Spinal cord (tissue), 10 donors: ENCODE data around the gene MOV10L1. TPM values are rescaled to one million over a fixed set of nuclear protein-coding genes. Genes with fewer than 3 reads are reported as not detected.
"Not testable (repeated sequence)": the region's sequence is repeated elsewhere in the genome, so short reads cannot be mapped to it uniquely, and the experiment has no call there.

ENCODE experiments used
- DNase-seq, 6 donors: peaks; one replicate each; pipeline versions ENCODE4 v3.0.0 to v3.0.0-alpha.2; 2013 to 2015; ENCODE audit warnings: low spot score in 6 of 6, low read depth in 4 of 6
- H3K27ac ChIP-seq: one replicate; pipeline ENCODE4 v1.5.1; 2013; ENCODE audit warnings: low read depth, low read length, control low read depth
- H3K27me3 ChIP-seq: one replicate; pipeline ENCODE4 v1.6.1; 2013; ENCODE audit warnings: low read length; ENCODE audit not compliant: control insufficient read depth, insufficient read depth
- H3K36me3 ChIP-seq: one replicate; pipeline ENCODE4 v1.6.1; 2013; ENCODE audit warnings: low read length; ENCODE audit not compliant: control insufficient read depth, insufficient read depth
- H3K4me1 ChIP-seq: one replicate; pipeline ENCODE4 v1.6.1; 2013; ENCODE audit warnings: low read length; ENCODE audit not compliant: control insufficient read depth, insufficient read depth
- H3K4me3 ChIP-seq: one replicate; pipeline ENCODE4 v1.5.1; 2013; ENCODE audit warnings: low read depth, low read length, control low read depth
- H3K9me3 ChIP-seq: one replicate; pipeline ENCODE4 v1.6.1; 2013; ENCODE audit warnings: low read length; ENCODE audit not compliant: control insufficient read depth, insufficient read depth
- WGBS: methylation state at CpG from one replicate; pipeline ENCODE4 v1.1.5; 2013; ENCODE audit warnings: missing lambda C conversion rate; ENCODE audit not compliant: insufficient coverage; 5-methylcytosine and 5-hydroxymethylcytosine counted together
- polyA plus RNA-seq, 2 donors: library from polyadenylated mRNA; unstranded; fragments of 120-200 nt; gene quantifications; one replicate each; pipeline ENCODE4 v1.2.1, GENCODE V29; 2013; ENCODE audit not compliant: insufficient read length in 2 of 2
- total RNA-seq, 2 donors: library from RNA; depleted of rRNA in 1 of 2; stranded (reverse); fragments of 120-200 nt in 1 of 2; fragments of >200 nt in 1 of 2; gene quantifications; one replicate each; pipeline versions ENCODE4 v1.2.3 to v1.2.4, GENCODE V29; 2013 to 2014
- donor health status: healthy.

The MOV10L1 gene
- total and polyA plus RNA-seq, 4 donors = 1.9 to 4.9 (median 3.5) TPM

- no peaks in the 10 kb centered on the region for H3K9me3 ChIP-seq
- peaks cover 45% of the 10 kb centered on the region for H3K4me1 ChIP-seq
- peaks cover 28% of the 10 kb centered on the region for H3K36me3 ChIP-seq
- WGBS = 36% methylated on average over 14 of the region's 16 CpGs
- no peaks in the 10 kb centered on the region for H3K27me3 ChIP-seq
- peak in 1 of 6 donors; percentile 18 for DNase-seq
- H3K27ac ChIP-seq = no peak overlapping the region
- H3K4me3 ChIP-seq = no peak overlapping the region
Measured at GRCh38 chr22:50084614-50085021, 5.2 kb upstream of the MOV10L1 start.

- Histone ChIP-seq H3K27ac (no peak within 1 kb of the TSS), H3K9me3 (no peaks in the 10 kb centered on the region), H3K4me3 (no peak within 1 kb of the TSS), H3K36me3 (peaks cover 24% of the 10 kb centered on the region), H3K4me1 (peaks cover 44% of the 10 kb centered on the region), H3K27me3 (no peaks in the 10 kb centered on the region)
- 13% methylated on average over 27 of the region's 29 CpGs for WGBS
- DNase-seq = peak; percentile 47 to 88 (median 64)
Measured at GRCh38 chr22:50085211-50085972, 4.4 kb upstream of the MOV10L1 start, which contains the start of gene MLC1. Gene MLC1, minus strand, starts transcription at chr22:50085426. Its CDS starts 524 bp downstream, at chr22:50084902.

GRCh38 chr22:50086526-50086925 is 3.3 kb upstream of the MOV10L1 start:
- H3K27me3 ChIP-seq = no peaks in the 10 kb centered on the region
- no peak overlapping the region for H3K27ac ChIP-seq
- H3K4me3 ChIP-seq = no peak overlapping the region
- DNase-seq = no peak
- peaks cover 40% of the 10 kb centered on the region for H3K4me1 ChIP-seq
- no peaks in the 10 kb centered on the region for H3K9me3 ChIP-seq
- peaks cover 23% of the 10 kb centered on the region for H3K36me3 ChIP-seq
- WGBS = no CpG with 5 or more reads among the region's 5 CpGs

GRCh38 chr22:50086975-50087374 is 2.8 kb upstream of the MOV10L1 start:
- not testable (repeated sequence) for H3K27ac ChIP-seq, H3K27me3 ChIP-seq, H3K4me3 ChIP-seq, DNase-seq, H3K9me3 ChIP-seq
- peaks cover 18% of the 10 kb centered on the region for H3K36me3 ChIP-seq
- 100% methylated on average over 1 of the region's 4 CpGs for WGBS
- H3K4me1 ChIP-seq = peaks cover 40% of the 10 kb centered on the region

- H3K9me3 ChIP-seq = no peaks in the 10 kb centered on the region
- DNase-seq = no peak
- H3K4me3 ChIP-seq = no peak overlapping the region
- peaks cover 12% of the 10 kb centered on the region for H3K36me3 ChIP-seq
- H3K4me1 ChIP-seq = peaks cover 40% of the 10 kb centered on the region
- no peaks in the 10 kb centered on the region for H3K27me3 ChIP-seq
- H3K27ac ChIP-seq = no peak overlapping the region
- 89% methylated on average over 12 of the region's 12 CpGs for WGBS
Measured at GRCh38 chr22:50087646-50088045, 2.2 kb upstream of the MOV10L1 start.

GRCh38 chr22:50088096-50088495 is 1.7 kb upstream of the MOV10L1 start:
- DNase-seq = no peak
- no peaks in the 10 kb centered on the region for H3K27me3 ChIP-seq
- H3K36me3 ChIP-seq = peaks cover 7% of the 10 kb centered on the region
- no peak overlapping the region for H3K4me3 ChIP-seq
- no peaks in the 10 kb centered on the region for H3K9me3 ChIP-seq
- WGBS = 90% methylated on average over 7 of the region's 12 CpGs
- peaks cover 35% of the 10 kb centered on the region for H3K4me1 ChIP-seq
- H3K27ac ChIP-seq = no peak overlapping the region

- Histone ChIP-seq H3K4me3 (no peak overlapping the region), H3K27ac (no peak overlapping the region), H3K27me3 (no peaks in the 10 kb centered on the region), H3K9me3 (no peaks in the 10 kb centered on the region), H3K36me3 (peaks cover 5% of the 10 kb centered on the region), H3K4me1 (peaks cover 24% of the 10 kb centered on the region)
- no peak for DNase-seq
- WGBS = 79% methylated on average over 9 of the region's 11 CpGs
Measured at GRCh38 chr22:50089231-50089630, 575 bp upstream of the MOV10L1 start.

- Histone ChIP-seq H3K36me3 (peaks cover 5% of the 10 kb centered on the region), H3K9me3 (no peaks in the 10 kb centered on the region), H3K4me3 (no peak overlapping the region), H3K4me1 (peaks cover 13% of the 10 kb centered on the region), H3K27ac (no peak overlapping the region), H3K27me3 (no peaks in the 10 kb centered on the region)
- WGBS = 86% methylated on average over 16 of the region's 22 CpGs
- DNase-seq = no peak
Measured at GRCh38 chr22:50090412-50090714, 557 bp downstream of the MOV10L1 start.

GRCh38 chr22:50091092-50091768 is 1.4 kb downstream of the MOV10L1 start:
- peak in 1 of 6 donors; percentile 84 for DNase-seq
- WGBS = 82% methylated on average over 29 of the region's 29 CpGs
- H3K9me3 ChIP-seq = no peaks in the 10 kb centered on the region
- H3K4me1 ChIP-seq = peaks cover 8% of the 10 kb centered on the region
- no peak overlapping the region for H3K4me3 ChIP-seq
- H3K27ac ChIP-seq = no peak overlapping the region
- H3K36me3 ChIP-seq = peaks cover 5% of the 10 kb centered on the region
- no peaks in the 10 kb centered on the region for H3K27me3 ChIP-seq

- no peak for DNase-seq
- Histone ChIP-seq H3K27me3 (no peaks in the 10 kb centered on the region), H3K9me3 (no peaks in the 10 kb centered on the region), H3K27ac (no peak overlapping the region), H3K4me1 (peaks cover 6% of the 10 kb centered on the region), H3K4me3 (no peak overlapping the region), H3K36me3 (peaks cover 5% of the 10 kb centered on the region)
- 78% methylated on average over 3 of the region's 5 CpGs for WGBS
Measured at GRCh38 chr22:50092342-50092741, 2.5 kb downstream of the MOV10L1 start.
